Astrocyte of the spinal cord (primary cell): ENCODE data around the gene HLA-DMA.

Source experiments
- DNase-seq: peaks from one replicate; pipeline ENCODE4 v3.0.0; 2011; ENCODE audit warnings: low read depth, low spot score
- H3K4me3 ChIP-seq: 2 replicates; pipeline ENCODE4 v1.5.1; 2011; ENCODE audit warnings: low read depth, mild to moderate bottlenecking, low read length, moderate library complexity
- in situ Hi-C: cut with HindIII; loops from 2 replicates; pipeline ENCODE4 v1.10.0; 2017; ENCODE audit warnings: low sequenced_read_pairs
- TF ChIP-seq, protein P1 (sequence below): IDR thresholded peaks from 2 replicates; pipeline ENCODE4 v1.5.1; 2012; ENCODE audit warnings: low read depth, mild to moderate bottlenecking, low read length, inconsistent platforms

HLA-DMA gene

DNA sequence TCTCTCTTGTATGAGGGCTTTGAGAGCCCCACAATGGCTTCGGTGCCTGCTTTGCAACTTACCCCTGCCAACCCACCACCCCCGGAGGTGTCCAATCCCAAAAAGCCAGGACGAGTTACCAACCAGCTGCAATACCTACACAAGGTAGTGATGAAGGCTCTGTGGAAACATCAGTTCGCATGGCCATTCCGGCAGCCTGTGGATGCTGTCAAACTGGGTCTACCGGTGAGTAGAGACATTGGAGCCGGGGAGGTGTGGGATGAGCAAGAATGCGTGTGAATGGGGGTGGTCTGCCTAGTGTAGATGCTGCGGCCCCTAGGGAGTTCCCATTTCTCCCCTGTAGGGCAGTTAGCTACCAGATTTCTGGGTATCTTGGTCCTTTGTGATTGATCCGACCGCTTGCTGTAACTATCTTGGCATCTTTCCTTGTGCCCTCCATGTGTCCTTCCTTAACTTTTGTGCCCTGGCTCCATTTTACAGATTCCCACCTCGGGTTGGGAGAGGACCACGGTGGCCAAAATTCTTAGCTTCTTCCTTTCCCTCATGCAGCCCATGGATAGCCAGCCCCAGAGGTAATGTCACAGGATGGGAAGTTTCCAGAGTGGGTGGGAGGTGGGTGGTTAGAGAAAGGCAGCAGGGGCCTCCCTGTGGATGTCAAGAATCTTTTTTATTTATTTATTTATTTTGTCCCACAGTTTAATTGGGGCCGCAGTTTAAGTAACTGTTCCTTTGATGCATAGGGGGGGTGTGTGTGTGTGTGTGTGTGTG, 21.8 kb upstream of the HLA-DMA start:
- H3K4me3 ChIP-seq = peak overlapping the region; percentile 80
- TF ChIP-seq, protein P1, sequence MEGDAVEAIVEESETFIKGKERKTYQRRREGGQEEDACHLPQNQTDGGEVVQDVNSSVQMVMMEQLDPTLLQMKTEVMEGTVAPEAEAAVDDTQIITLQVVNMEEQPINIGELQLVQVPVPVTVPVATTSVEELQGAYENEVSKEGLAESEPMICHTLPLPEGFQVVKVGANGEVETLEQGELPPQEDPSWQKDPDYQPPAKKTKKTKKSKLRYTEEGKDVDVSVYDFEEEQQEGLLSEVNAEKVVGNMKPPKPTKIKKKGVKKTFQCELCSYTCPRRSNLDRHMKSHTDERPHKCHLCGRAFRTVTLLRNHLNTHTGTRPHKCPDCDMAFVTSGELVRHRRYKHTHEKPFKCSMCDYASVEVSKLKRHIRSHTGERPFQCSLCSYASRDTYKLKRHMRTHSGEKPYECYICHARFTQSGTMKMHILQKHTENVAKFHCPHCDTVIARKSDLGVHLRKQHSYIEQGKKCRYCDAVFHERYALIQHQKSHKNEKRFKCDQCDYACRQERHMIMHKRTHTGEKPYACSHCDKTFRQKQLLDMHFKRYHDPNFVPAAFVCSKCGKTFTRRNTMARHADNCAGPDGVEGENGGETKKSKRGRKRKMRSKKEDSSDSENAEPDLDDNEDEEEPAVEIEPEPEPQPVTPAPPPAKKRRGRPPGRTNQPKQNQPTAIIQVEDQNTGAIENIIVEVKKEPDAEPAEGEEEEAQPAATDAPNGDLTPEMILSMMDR = no peak
- DNase-seq = no peak
- in situ Hi-C loops = loop anchor here (10.0 kb wide), 1 partner anchor 130 kb away; the partner anchor contains the start of gene PSMB8

DNA sequence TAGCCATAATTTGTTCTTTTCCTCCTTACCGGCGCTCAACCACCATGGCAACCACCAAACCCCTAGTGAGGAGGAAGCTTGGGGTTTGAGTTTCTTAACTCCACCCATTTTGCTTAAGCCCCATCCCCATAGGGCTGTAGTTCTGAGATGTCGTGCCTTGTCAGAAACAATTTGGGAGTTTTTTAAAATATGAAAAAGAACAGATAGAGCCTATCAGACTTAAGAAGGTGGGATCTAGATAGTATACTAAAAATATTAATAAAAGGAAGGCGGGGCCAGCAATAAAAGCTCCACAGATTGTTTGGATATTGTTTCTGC, 21.1 kb upstream of the HLA-DMA start:
- in situ Hi-C loops = loop anchor here (10.0 kb wide), 1 partner anchor 129 kb away; the partner anchor contains the start of gene PSMB8
- DNase-seq = peak; percentile 64
- peak overlapping the region; percentile 80 for H3K4me3 ChIP-seq
- TF ChIP-seq, protein P1 = no peak

DNA sequence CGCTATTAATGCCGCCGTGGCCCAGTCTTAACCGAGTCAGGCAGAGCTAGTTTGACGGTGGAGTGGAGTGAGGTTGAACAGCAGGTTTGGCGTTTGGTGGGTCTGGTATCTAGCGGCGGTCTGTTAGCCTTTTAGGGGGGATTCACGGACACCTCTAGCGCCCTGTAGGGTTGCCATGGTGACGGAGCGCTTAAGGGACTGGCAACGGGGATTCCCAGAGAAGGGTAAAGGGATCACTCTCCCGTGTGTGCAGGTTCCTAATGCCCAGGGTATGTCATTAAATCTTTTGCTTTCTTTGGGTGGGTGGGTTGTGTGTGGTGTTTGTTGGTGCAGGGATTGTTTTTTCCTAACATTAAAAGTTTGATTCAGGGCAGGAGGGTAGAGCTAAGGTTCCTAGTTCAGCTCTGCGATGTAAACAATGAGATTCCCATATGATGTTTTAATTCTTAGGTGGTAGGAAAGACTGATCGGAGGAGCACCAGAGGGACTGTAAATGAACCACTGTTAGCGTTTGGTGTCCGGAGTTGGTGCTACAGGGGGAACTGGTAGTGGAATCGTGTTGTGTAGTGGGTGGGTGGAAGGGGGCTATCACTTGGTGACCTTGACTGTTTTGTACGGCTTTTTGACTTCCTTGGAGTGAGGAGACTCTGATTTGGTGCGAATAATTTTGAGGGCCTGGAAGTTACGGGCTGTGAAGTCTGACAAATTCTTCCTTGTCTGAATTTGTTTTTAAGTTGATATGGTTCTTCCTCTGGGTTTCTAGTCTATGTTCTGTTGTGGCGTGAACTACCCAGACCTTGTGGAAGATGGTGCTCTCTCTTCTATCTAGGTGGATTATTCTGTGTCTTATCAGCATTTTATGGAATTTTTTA, 20.5 kb upstream of the HLA-DMA start:
- in situ Hi-C loops = loop anchor here (10.0 kb wide), 1 partner anchor 129 kb away; the partner anchor contains the start of gene PSMB8
- peak overlapping the region; percentile 80 for H3K4me3 ChIP-seq
- DNase-seq = no peak
- TF ChIP-seq, protein P1 = no peak

DNA sequence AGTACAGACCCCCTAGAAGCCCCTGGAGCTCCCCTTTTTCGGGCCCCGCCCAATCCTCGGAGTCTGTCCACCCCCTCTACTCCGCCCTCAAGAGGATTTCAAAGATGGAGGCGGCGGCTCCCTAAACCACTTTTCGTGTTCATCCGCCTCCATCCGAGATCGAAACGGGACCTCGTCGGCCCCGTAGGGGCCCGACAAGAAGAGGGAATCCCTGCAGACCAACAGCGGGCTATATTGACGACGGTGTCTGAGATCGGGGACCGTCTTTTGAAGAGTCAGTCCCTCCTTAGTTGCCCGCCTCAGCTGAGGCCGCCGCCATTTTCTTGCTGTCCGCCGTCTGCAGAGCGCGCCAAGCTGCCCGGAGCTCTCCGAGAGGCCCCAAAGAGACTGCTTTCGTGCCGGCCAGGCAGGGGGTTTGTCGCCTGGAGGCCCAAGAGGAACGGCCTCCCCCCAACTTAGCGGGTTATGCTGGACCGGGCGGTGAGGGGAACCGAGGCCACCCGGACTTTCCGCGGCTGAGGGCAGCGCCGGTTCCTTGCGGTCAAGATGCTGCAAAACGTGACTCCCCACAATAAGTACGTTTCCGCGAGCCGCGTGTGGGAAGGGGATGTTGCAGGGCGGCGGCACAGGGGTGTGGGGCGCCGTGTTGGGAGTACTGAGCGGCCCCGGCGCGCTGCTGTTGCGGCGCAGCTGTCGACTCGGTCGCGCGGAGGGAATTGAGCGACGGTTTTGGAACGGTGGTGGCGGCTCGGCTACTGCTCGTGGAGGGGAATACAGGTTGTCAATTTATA, 19.7 kb upstream of the HLA-DMA start:
- in situ Hi-C loops = loop anchor here (10.0 kb wide), 1 partner anchor 128 kb away; the partner anchor contains the start of gene PSMB8
- TF ChIP-seq, protein P1 = no peak
- peak overlapping the region; percentile 80 for H3K4me3 ChIP-seq
- DNase-seq = no peak

DNA sequence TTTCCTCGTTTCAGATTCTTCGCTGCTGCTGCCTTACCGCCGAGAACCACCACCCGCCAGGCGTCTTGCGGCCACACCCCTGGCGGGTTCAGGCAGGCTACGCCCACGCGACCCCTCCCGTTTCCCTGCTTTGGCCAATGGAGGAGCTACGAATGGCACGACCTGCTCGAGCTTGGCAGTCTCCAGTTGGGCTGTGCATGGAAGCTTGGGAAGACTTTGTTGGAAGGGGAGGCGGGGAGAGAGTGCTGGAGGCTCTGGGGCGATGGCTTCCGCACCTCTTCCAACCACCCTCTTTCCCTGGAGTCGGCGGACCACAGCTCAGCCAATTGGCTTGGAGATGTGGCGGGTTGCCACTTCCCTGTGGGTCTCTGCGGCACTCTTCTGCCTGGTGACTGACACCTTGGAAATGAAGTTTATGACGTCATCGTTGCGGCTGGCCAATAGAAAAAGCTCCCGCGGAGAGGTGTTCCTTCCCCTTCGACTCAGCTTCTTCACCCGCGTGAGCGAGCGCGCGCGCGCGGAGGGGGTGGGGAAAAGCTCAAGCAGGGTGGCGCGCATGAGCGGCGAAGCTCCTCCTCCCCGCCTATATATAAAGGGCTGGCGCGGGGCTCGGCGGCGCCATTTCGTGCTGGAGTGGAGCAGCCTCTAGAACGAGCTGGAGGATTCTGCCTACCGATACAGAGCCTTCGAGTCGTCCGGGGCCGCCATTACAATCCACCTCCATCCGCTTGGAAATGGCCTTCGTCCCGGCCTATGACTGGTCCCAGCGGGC, 18.9 kb upstream of the HLA-DMA start:
- peak overlapping the region; percentile 94 for H3K4me3 ChIP-seq
- TF ChIP-seq, protein P1 = no peak
- DNase-seq = peak; percentile 100
- in situ Hi-C loops = loop anchor here (10.0 kb wide), 1 partner anchor 127 kb away; the partner anchor contains the start of gene PSMB8

DNA sequence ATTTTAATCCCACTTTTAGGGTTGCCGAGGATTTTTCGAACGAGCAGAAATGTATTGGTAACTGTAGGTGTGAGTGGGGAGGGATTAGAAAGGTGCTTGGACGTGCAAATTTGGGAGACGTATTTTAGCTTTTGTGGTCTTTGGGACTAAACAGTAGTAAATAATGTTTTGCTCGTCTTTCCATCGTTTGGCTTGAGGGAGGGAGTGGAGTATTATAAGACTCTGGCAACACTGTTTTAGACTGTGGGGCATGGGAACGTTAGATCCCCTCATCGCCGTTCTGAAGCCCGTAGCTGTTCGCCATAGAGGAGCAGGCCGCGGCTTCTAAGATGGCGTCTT, 18.3 kb upstream of the HLA-DMA start:
- TF ChIP-seq, protein P1 = no peak
- DNase-seq = no peak
- in situ Hi-C loops = loop anchor here (10.0 kb wide), 1 partner anchor 126 kb away; the partner anchor contains the start of gene PSMB8
- peak overlapping the region; percentile 94 for H3K4me3 ChIP-seq
